Neural cell (in vitro differentiated cells): ENCODE measurements around the gene TAB2.

Experiments
- EP300 ChIP-seq: fragments of 450-650 bp; conservative IDR thresholded peaks from 2 replicates; pipeline ENCODE4 v1.6.1; 2014; ENCODE audit warnings: antibody characterized with exemption, mild to moderate bottlenecking, moderate library complexity; ENCODE audit not compliant: poor library complexity, severe bottlenecking
- EZH2 ChIP-seq: fragments of 200-600, 300-800 bp; shearing (Covaris generic), sonication (generic); IDR thresholded peaks from 2 replicates; pipeline ENCODE4 v1.6.1; 2014; ENCODE audit warnings: antibody characterized with exemption, low read length, borderline replicate concordance, mild to moderate bottlenecking; ENCODE audit not compliant: insufficient read depth, poor library complexity, severe bottlenecking
- POLR2AphosphoS5 ChIP-seq: IDR thresholded peaks from 2 replicates; pipeline ENCODE4 v1.6.1; 2012
- TF ChIP-seq, protein P1 (sequence below): fragments of 450-650 bp; IDR thresholded peaks from 2 replicates; pipeline ENCODE4 v1.5.1; 2014; ENCODE audit warnings: antibody characterized with exemption, mild to moderate bottlenecking, moderate library complexity; ENCODE audit not compliant: poor library complexity, severe bottlenecking
- TF ChIP-seq, protein P2 (sequence below): IDR thresholded peaks from 2 replicates; pipeline ENCODE4 v1.6.1; 2012; ENCODE audit warnings: borderline replicate concordance

GRCh38 chr6:149314325-149314905 lies 3.1 kb upstream of the TAB2 start:
- TF ChIP-seq POLR2AphosphoS5 = no peak
- no peak for TF ChIP-seq EZH2
- TF ChIP-seq, protein P1, sequence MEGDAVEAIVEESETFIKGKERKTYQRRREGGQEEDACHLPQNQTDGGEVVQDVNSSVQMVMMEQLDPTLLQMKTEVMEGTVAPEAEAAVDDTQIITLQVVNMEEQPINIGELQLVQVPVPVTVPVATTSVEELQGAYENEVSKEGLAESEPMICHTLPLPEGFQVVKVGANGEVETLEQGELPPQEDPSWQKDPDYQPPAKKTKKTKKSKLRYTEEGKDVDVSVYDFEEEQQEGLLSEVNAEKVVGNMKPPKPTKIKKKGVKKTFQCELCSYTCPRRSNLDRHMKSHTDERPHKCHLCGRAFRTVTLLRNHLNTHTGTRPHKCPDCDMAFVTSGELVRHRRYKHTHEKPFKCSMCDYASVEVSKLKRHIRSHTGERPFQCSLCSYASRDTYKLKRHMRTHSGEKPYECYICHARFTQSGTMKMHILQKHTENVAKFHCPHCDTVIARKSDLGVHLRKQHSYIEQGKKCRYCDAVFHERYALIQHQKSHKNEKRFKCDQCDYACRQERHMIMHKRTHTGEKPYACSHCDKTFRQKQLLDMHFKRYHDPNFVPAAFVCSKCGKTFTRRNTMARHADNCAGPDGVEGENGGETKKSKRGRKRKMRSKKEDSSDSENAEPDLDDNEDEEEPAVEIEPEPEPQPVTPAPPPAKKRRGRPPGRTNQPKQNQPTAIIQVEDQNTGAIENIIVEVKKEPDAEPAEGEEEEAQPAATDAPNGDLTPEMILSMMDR = no peak
- no peak for TF ChIP-seq EP300
- TF ChIP-seq, protein P2, sequence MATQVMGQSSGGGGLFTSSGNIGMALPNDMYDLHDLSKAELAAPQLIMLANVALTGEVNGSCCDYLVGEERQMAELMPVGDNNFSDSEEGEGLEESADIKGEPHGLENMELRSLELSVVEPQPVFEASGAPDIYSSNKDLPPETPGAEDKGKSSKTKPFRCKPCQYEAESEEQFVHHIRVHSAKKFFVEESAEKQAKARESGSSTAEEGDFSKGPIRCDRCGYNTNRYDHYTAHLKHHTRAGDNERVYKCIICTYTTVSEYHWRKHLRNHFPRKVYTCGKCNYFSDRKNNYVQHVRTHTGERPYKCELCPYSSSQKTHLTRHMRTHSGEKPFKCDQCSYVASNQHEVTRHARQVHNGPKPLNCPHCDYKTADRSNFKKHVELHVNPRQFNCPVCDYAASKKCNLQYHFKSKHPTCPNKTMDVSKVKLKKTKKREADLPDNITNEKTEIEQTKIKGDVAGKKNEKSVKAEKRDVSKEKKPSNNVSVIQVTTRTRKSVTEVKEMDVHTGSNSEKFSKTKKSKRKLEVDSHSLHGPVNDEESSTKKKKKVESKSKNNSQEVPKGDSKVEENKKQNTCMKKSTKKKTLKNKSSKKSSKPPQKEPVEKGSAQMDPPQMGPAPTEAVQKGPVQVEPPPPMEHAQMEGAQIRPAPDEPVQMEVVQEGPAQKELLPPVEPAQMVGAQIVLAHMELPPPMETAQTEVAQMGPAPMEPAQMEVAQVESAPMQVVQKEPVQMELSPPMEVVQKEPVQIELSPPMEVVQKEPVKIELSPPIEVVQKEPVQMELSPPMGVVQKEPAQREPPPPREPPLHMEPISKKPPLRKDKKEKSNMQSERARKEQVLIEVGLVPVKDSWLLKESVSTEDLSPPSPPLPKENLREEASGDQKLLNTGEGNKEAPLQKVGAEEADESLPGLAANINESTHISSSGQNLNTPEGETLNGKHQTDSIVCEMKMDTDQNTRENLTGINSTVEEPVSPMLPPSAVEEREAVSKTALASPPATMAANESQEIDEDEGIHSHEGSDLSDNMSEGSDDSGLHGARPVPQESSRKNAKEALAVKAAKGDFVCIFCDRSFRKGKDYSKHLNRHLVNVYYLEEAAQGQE = no peak
